ENCODE results near the gene CHSY1. TPM values are rescaled to one million over a fixed set of nuclear protein-coding genes. Genes with fewer than 3 reads are reported as not detected.

CHSY1 gene
- total RNA-seq, 4 donors from 2014 or later, result 23.7 to 32.8 (median 29.9) TPM

- DNase-seq (ENCODE audit: low spot score in 2 of 2), result no peak
- WGBS, 2 donors, result 64 to 78% methylated on average over 6 of the region's 6 CpGs
- intact Hi-C loops (cut with DNase I; ENCODE audit: low total_unique reads), result no loop called here
- no peak overlapping the region for H3K4me3 ChIP-seq (ENCODE audit: low read depth, poor library complexity, severe bottlenecking)
- TF ChIP-seq POLR2A (IDR thresholded peaks at IDR 0.05), result no peak
- no peak for TF ChIP-seq CTCF (IDR thresholded peaks at IDR 0.05)
Measured at GRCh38 chr15:101168898-101169494, 82.9 kb downstream of the CHSY1 start.

GRCh38 chr15:101168463-101168824 lies 83.4 kb downstream of the CHSY1 start:
- WGBS, 2 donors, result 6 to 13% methylated on average over 1 of the region's 1 CpG
- intact Hi-C loops (cut with DNase I; ENCODE audit: low total_unique reads), result no loop called here
- TF ChIP-seq CTCF (IDR thresholded peaks at IDR 0.05), result no peak
- peak; percentile 58 to 92 for DNase-seq (ENCODE audit: low spot score in 2 of 2)
- H3K4me3 ChIP-seq (ENCODE audit: low read depth, poor library complexity, severe bottlenecking), result no peak overlapping the region

GRCh38 chr15:101167753-101168462 lies 83.9 kb downstream of the CHSY1 start:
- intact Hi-C loops (cut with DNase I; ENCODE audit: low total_unique reads), result no loop called here
- TF ChIP-seq CTCF (IDR thresholded peaks at IDR 0.05), result no peak
- TF ChIP-seq POLR2A (IDR thresholded peaks at IDR 0.05), result no peak
- DNase-seq (ENCODE audit: low spot score in 2 of 2), result peak in 1 of 2 donors; percentile 71
- H3K4me3 ChIP-seq (ENCODE audit: low read depth, poor library complexity, severe bottlenecking), result no peak overlapping the region
- 26 to 31% methylated on average over 13 of the region's 13 CpGs for WGBS, 2 donors

- 64 to 67% methylated on average over 3 of the region's 3 CpGs for WGBS, 2 donors
- TF ChIP-seq CTCF (IDR thresholded peaks at IDR 0.05) (no peak), POLR2A (IDR thresholded peaks at IDR 0.05) (no peak)
- H3K4me3 ChIP-seq (ENCODE audit: low read depth, poor library complexity, severe bottlenecking), result no peak overlapping the region
Measured at GRCh38 chr15:101167411-101167752, 84.5 kb downstream of the CHSY1 start.

GRCh38 chr15:101165905-101166471 lies 85.9 kb downstream of the CHSY1 start:
- intact Hi-C loops (cut with DNase I; ENCODE audit: low total_unique reads), result no loop called here
- no peak for TF ChIP-seq POLR2A (IDR thresholded peaks at IDR 0.05)
- no peak for TF ChIP-seq CTCF (IDR thresholded peaks at IDR 0.05)
- no peak overlapping the region for H3K4me3 ChIP-seq (ENCODE audit: low read depth, poor library complexity, severe bottlenecking)
- 67 to 76% methylated on average over 2 of the region's 2 CpGs for WGBS, 2 donors
- DNase-seq (ENCODE audit: low spot score in 2 of 2), result no peak

More at GRCh38 chr15:101167411-101167752, 84.5 kb downstream of the CHSY1 start:
- DNase-seq (ENCODE audit: low spot score in 2 of 2), result no peak
- intact Hi-C loops (cut with DNase I; ENCODE audit: low total_unique reads), result no loop called here
